Measurements from ENCODE around the gene TMEM108. TPM values are rescaled to one million over a fixed set of nuclear protein-coding genes. Genes with fewer than 3 reads are reported as not detected.

TMEM108 gene
- total RNA-seq, 1 experiment from 2014 or later = not detected

DNA sequence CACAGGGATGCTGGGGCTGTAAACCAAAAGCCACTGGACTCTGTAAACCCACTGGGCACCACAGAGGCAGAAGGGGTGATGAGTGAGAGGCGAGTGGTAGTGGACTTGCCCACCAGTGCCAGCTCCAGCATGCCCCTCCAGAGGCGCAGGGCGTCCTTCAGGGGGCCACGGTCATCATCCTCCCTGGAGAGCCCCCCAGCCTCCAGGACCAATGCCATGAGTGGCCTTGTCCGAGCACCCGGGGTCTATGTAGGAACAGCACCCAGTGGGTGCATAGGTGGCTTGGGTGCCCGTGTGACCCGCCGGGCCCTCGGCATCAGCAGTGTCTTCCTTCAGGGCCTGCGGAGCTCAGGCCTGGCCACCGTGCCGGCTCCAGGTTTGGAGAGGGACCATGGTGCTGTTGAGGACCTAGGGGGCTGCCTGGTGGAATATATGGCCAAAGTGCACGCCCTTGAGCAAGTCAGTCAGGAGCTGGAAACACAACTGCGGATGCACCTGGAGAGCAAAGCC lies 361.9 kb downstream of the TMEM108 start, which contains the start of gene BFSP2:
TSS of gene BFSP2 (plus strand) at position 51 of the 510 bp plus-strand sequence. CDS start at position 79, 28 bp downstream.
- H3K4me1 ChIP-seq (ENCODE audit: control insufficient read depth in 1 of 2, insufficient read depth in 2 of 2, low read length in 2 of 2) = no peaks in the 10 kb centered on the region
- no peak within 1 kb of the TSS for H2AFZ ChIP-seq (ENCODE audit: low read depth, low read length, poor library complexity, severe bottlenecking)
- intact Hi-C loops (cut with micrococcal nuclease) = no loop called here
- CTCF ChIA-PET = no interaction called here
- POLR2A ChIA-PET = no interaction called here
- H3K27ac ChIP-seq (ENCODE audit: low read depth, low read length) = no peak within 1 kb of the TSS
- RAD21 ChIA-PET (ENCODE audit: low non-redundant PET in 1 of 2, low total read pairs in 2 of 2, uncharacterized antibody in 2 of 2, unreplicated experiment in 2 of 2) = no interaction called here
- no peak within 1 kb of the TSS for H3K9ac ChIP-seq (ENCODE audit: low read length)
- no peak within 1 kb of the TSS for H3K4me3 ChIP-seq (replicated peaks in 1 of 2; ENCODE audit: low read depth in 1 of 2, low read length in 2 of 2)
- H3K4me2 ChIP-seq (ENCODE audit: low read length) = no peak within 1 kb of the TSS
- TF ChIP-seq, protein P1, sequence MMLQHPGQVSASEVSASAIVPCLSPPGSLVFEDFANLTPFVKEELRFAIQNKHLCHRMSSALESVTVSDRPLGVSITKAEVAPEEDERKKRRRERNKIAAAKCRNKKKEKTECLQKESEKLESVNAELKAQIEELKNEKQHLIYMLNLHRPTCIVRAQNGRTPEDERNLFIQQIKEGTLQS (IDR thresholded peaks at IDR 0.05) = no peak
- TF ChIP-seq SP1 (IDR thresholded peaks at IDR 0.05; ENCODE audit: low read depth) = no peak
- TF ChIP-seq ELF1 (IDR thresholded peaks at IDR 0.05; ENCODE audit: borderline replicate concordance, low read depth) = no peak
- no peak for TF ChIP-seq EZH2phosphoT487 (IDR thresholded peaks at IDR 0.05; ENCODE audit: borderline replicate concordance)
- no peak for TF ChIP-seq ZFX (IDR thresholded peaks at IDR 0.05)
- TF ChIP-seq, protein P2, sequence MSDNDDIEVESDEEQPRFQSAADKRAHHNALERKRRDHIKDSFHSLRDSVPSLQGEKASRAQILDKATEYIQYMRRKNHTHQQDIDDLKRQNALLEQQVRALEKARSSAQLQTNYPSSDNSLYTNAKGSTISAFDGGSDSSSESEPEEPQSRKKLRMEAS (IDR thresholded peaks at IDR 0.05) = no peak
- TF ChIP-seq POLR2A (IDR thresholded peaks at IDR 0.05; ENCODE audit: borderline replicate concordance, extremely low read depth, insufficient read depth, insufficient read length) = no peak
- TF ChIP-seq TCF7L2 (IDR thresholded peaks at IDR 0.05; ENCODE audit: borderline replicate concordance, extremely low read depth, insufficient read depth, insufficient read length) = no peak
- no peak for TF ChIP-seq YY1 (IDR thresholded peaks at IDR 0.05; ENCODE audit: extremely low read depth, insufficient replicate concordance, low read depth, low read length)
- no peak for TF ChIP-seq CEBPB (IDR thresholded peaks at IDR 0.05; ENCODE audit: low read depth)
- no peak for TF ChIP-seq RAD21 (IDR thresholded peaks at IDR 0.05; ENCODE audit: low read depth)
- TF ChIP-seq, protein P3, sequence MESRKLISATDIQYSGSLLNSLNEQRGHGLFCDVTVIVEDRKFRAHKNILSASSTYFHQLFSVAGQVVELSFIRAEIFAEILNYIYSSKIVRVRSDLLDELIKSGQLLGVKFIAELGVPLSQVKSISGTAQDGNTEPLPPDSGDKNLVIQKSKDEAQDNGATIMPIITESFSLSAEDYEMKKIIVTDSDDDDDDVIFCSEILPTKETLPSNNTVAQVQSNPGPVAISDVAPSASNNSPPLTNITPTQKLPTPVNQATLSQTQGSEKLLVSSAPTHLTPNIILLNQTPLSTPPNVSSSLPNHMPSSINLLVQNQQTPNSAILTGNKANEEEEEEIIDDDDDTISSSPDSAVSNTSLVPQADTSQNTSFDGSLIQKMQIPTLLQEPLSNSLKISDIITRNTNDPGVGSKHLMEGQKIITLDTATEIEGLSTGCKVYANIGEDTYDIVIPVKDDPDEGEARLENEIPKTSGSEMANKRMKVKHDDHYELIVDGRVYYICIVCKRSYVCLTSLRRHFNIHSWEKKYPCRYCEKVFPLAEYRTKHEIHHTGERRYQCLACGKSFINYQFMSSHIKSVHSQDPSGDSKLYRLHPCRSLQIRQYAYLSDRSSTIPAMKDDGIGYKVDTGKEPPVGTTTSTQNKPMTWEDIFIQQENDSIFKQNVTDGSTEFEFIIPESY (IDR thresholded peaks at IDR 0.05; ENCODE audit: extremely low read depth, insufficient replicate concordance, low read length) = no peak
- TF ChIP-seq, protein P4, sequence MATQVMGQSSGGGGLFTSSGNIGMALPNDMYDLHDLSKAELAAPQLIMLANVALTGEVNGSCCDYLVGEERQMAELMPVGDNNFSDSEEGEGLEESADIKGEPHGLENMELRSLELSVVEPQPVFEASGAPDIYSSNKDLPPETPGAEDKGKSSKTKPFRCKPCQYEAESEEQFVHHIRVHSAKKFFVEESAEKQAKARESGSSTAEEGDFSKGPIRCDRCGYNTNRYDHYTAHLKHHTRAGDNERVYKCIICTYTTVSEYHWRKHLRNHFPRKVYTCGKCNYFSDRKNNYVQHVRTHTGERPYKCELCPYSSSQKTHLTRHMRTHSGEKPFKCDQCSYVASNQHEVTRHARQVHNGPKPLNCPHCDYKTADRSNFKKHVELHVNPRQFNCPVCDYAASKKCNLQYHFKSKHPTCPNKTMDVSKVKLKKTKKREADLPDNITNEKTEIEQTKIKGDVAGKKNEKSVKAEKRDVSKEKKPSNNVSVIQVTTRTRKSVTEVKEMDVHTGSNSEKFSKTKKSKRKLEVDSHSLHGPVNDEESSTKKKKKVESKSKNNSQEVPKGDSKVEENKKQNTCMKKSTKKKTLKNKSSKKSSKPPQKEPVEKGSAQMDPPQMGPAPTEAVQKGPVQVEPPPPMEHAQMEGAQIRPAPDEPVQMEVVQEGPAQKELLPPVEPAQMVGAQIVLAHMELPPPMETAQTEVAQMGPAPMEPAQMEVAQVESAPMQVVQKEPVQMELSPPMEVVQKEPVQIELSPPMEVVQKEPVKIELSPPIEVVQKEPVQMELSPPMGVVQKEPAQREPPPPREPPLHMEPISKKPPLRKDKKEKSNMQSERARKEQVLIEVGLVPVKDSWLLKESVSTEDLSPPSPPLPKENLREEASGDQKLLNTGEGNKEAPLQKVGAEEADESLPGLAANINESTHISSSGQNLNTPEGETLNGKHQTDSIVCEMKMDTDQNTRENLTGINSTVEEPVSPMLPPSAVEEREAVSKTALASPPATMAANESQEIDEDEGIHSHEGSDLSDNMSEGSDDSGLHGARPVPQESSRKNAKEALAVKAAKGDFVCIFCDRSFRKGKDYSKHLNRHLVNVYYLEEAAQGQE (IDR thresholded peaks at IDR 0.05; ENCODE audit: low read depth) = no peak
- no peak for TF ChIP-seq ZNF274 (IDR thresholded peaks at IDR 0.05; ENCODE audit: low read depth, low read length)
- TF ChIP-seq JUND (IDR thresholded peaks at IDR 0.05) = no peak
- no peak for TF ChIP-seq CBX3 (IDR thresholded peaks at IDR 0.05; ENCODE audit: low read depth)
- TF ChIP-seq SRF (IDR thresholded peaks at IDR 0.05; ENCODE audit: low read depth) = no peak
- no peak for TF ChIP-seq POLR2AphosphoS5 (IDR thresholded peaks at IDR 0.05; ENCODE audit: low read depth, low read length)
- H3K9me3 ChIP-seq (ENCODE audit: control insufficient read depth in 1 of 2, insufficient read depth in 1 of 2, low read depth in 1 of 2, low read length in 2 of 2) = no peaks in the 10 kb centered on the region
- no peak for DNase-seq (ENCODE audit: low read depth, low spot score)
- no peaks in the 10 kb centered on the region for H3K36me3 ChIP-seq (ENCODE audit: control insufficient read depth in 1 of 2, insufficient read depth in 2 of 2, low read length in 2 of 2)
- peaks cover 48% of the 10 kb centered on the region for H3K27me3 ChIP-seq (ENCODE audit: insufficient read depth, low read length)
- no peaks in the 10 kb centered on the region for H4K20me1 ChIP-seq (ENCODE audit: insufficient read depth)
- H3K9me2 ChIP-seq (ENCODE audit: insufficient read depth) = no peaks in the 10 kb centered on the region
- BruUV-seq (replicated peaks) = no TSS peak
- no peaks in the 10 kb centered on the region for H3K79me2 ChIP-seq (ENCODE audit: insufficient read depth, low read length)
- ATAC-seq = no peak
